ENCODE measurements around the gene IRF4.
"Not testable (repeated sequence)": the region's sequence is repeated elsewhere in the genome, so short reads cannot be mapped to it uniquely, and the experiment has no call there.

The IRF4 gene

GRCh38 chr6:423055-423798 lies 31.7 kb downstream of the IRF4 start:
- DNase-seq = peak; percentile 58

- DNase-seq = peak; percentile 54
Observed at GRCh38 chr6:423799-424345, 32.3 kb downstream of the IRF4 start.

GRCh38 chr6:424741-425417 lies 33.3 kb downstream of the IRF4 start:
- peak; percentile 51 for DNase-seq

GRCh38 chr6:425418-425788 lies 33.9 kb downstream of the IRF4 start:
- not testable (repeated sequence) for DNase-seq

GRCh38 chr6:426198-426738 lies 34.7 kb downstream of the IRF4 start:
- DNase-seq = not testable (repeated sequence)

GRCh38 chr6:428047-428603 lies 36.6 kb downstream of the IRF4 start:
- no peak for DNase-seq

GRCh38 chr6:429515-430121 lies 38.1 kb downstream of the IRF4 start:
- DNase-seq = peak; percentile 60

GRCh38 chr6:431504-431903 lies 40.0 kb downstream of the IRF4 start:
- DNase-seq = peak; percentile 63

- DNase-seq = peak; percentile 81
Observed at GRCh38 chr6:431986-432385, 40.4 kb downstream of the IRF4 start.

GRCh38 chr6:434051-434705 lies 42.6 kb downstream of the IRF4 start:
- DNase-seq = peak; percentile 54

GRCh38 chr6:435441-436307 lies 44.1 kb downstream of the IRF4 start:
- peak; percentile 52 for DNase-seq

- peak; percentile 52 for DNase-seq
Observed at GRCh38 chr6:436308-437036, 44.9 kb downstream of the IRF4 start.

- peak; percentile 47 for DNase-seq
Observed at GRCh38 chr6:437037-437392, 45.5 kb downstream of the IRF4 start.

GRCh38 chr6:438634-439170 lies 47.1 kb downstream of the IRF4 start:
- peak; percentile 42 for DNase-seq

GRCh38 chr6:439641-440167 lies 48.2 kb downstream of the IRF4 start:
- DNase-seq = peak; percentile 51

- peak; percentile 57 for DNase-seq
Observed at GRCh38 chr6:441126-441920, 49.8 kb downstream of the IRF4 start.

GRCh38 chr6:443621-444159 lies 52.1 kb downstream of the IRF4 start:
- DNase-seq = peak; percentile 53

- DNase-seq = peak; percentile 73
Observed at GRCh38 chr6:444653-445275, 53.2 kb downstream of the IRF4 start.
